HT1080 (cell line): ENCODE results near the gene MIGA2. TPM values are rescaled to one million over a fixed set of nuclear protein-coding genes. Genes with fewer than 3 reads are reported as not detected.
A peak's percentile ranks its signal among the peaks of the same experiment; 100 is the strongest.

Experiments
- DNase-seq: peaks from one replicate; pipeline ENCODE4 v3.0.0-alpha.2; 2015; ENCODE audit warnings: low read depth
- total RNA-seq: library from RNA; depleted of rRNA; stranded (reverse); fragments of >200 nt; shearing (Covaris generic); gene quantifications from 2 replicates; pipeline ENCODE4 v1.2.3, GENCODE V29; 2014

Gene MIGA2
- total RNA-seq, 1 experiment from 2014 or later, result 12.8 TPM

- DNase-seq, result no peak
Observed at GRCh38 chr9:129036923-129037766, 719 bp downstream of the MIGA2 start.

GRCh38 chr9:129037767-129038098 is 1.3 kb downstream of the MIGA2 start:
- no peak for DNase-seq

GRCh38 chr9:129038109-129038852 is 1.9 kb downstream of the MIGA2 start:
- no peak for DNase-seq

GRCh38 chr9:129040113-129040643 is 3.8 kb downstream of the MIGA2 start:
- DNase-seq, result no peak

GRCh38 chr9:129042016-129042415 is 5.6 kb downstream of the MIGA2 start:
- DNase-seq, result no peak

GRCh38 chr9:129052592-129052991 is 16.2 kb downstream of the MIGA2 start:
- no peak for DNase-seq

- DNase-seq, result no peak
Observed at GRCh38 chr9:129053020-129053419, 16.6 kb downstream of the MIGA2 start.

GRCh38 chr9:129054163-129054851 is 17.9 kb downstream of the MIGA2 start:
- DNase-seq, result no peak

- DNase-seq, result peak; percentile 27
Observed at GRCh38 chr9:129058965-129059795, 22.8 kb downstream of the MIGA2 start.

GRCh38 chr9:129059796-129060785 is 23.7 kb downstream of the MIGA2 start:
- DNase-seq, result no peak

GRCh38 chr9:129060991-129061390 is 24.6 kb downstream of the MIGA2 start:
- no peak for DNase-seq

- DNase-seq, result no peak
Observed at GRCh38 chr9:129063061-129063460, 26.6 kb downstream of the MIGA2 start.

GRCh38 chr9:129064499-129064908 is 28.1 kb downstream of the MIGA2 start:
- no peak for DNase-seq

GRCh38 chr9:129068110-129068509 is 31.7 kb downstream of the MIGA2 start:
- no peak for DNase-seq

- DNase-seq, result no peak
Observed at GRCh38 chr9:129068990-129069861, 32.8 kb downstream of the MIGA2 start.

- DNase-seq, result no peak
Observed at GRCh38 chr9:129069862-129070641, 33.6 kb downstream of the MIGA2 start.

- no peak for DNase-seq
Observed at GRCh38 chr9:129070696-129071525, 34.5 kb downstream of the MIGA2 start.
